SU-DHL-6 (cell line): ENCODE measurements around the gene RNF152.

Experiments
- CTCF ChIP-seq: fragments of 200-600 bp; sonication (generic); IDR thresholded peaks from one replicate; pipeline ENCODE4 v1.5.1; 2017; ENCODE audit warnings: antibody characterized with exemption, mild to moderate bottlenecking, low read length, moderate library complexity; ENCODE audit not compliant: insufficient read depth, poor library complexity, severe bottlenecking
- EZH2phosphoT487 ChIP-seq: fragments of 200-600 bp; sonication (generic), shearing (Covaris generic); conservative IDR thresholded peaks from 2 replicates; pipeline ENCODE4 v1.6.1; 2018; ENCODE audit warnings: mild to moderate bottlenecking, antibody characterized with exemption, low read length, moderate library complexity, mixed read lengths

GRCh38 chr18:61827591-61827990 is 65.2 kb downstream of the RNF152 start:
- TF ChIP-seq CTCF: no peak
- TF ChIP-seq EZH2phosphoT487: no peak
